NCI-H1092 (cell line): Measurements from ENCODE around the gene PDPR.
"Not testable (repeated sequence)": the region's sequence is repeated elsewhere in the genome, so short reads cannot be mapped to it uniquely, and the experiment has no call there.

Experiments used
- DNase-seq: peaks from one replicate; lab custom pipeline; 2025; lab: John Stamatoyannopoulos, UW

Gene PDPR

DNA sequence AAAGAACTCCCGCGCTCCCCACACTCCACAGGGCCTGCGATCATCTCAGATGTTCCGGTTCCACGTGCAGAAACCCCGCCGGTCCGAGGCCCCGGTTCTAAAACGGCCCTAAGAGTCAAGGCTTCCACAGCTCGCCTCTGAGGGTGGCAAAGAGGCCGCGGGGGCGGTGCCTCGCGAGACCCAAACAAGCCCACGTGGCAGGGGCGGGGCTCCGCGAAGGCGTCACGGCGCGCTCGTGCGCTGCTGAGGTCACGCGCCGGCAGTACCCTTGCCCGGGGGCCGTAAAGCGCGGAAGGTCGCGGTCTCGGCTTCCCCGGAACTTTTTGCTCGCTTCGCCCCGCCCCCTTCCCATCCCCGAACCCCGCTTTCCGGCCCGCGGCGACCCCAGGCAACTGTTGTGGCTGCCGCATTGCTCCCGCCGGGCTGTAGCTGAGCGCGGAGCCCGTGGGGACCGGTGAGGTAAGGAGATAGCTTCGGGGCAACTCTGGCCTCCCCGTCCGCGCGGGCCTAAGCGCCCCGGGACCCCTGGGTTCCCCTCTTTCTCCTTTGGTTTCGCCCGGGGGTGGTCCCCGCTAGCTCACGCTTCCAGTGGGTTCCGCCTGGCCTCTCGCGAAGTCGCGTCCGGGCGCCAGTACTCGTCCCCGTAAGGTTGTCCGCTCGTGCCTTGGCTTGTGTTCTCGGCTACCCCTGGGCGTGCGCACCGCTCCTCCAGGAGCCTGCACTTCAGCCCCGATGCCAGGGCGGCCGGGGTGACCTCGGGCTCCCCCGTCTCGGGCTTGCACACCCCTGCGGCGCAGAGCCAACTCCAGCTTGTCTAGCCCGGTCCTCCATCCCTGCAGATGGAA is at the start of gene PDPR:
TSS of gene PDPR (plus strand) at position 351 of the 845 bp plus-strand sequence. CDS start 6,161 bp downstream, outside the sequence.
- DNase-seq: peak; percentile 85

DNA sequence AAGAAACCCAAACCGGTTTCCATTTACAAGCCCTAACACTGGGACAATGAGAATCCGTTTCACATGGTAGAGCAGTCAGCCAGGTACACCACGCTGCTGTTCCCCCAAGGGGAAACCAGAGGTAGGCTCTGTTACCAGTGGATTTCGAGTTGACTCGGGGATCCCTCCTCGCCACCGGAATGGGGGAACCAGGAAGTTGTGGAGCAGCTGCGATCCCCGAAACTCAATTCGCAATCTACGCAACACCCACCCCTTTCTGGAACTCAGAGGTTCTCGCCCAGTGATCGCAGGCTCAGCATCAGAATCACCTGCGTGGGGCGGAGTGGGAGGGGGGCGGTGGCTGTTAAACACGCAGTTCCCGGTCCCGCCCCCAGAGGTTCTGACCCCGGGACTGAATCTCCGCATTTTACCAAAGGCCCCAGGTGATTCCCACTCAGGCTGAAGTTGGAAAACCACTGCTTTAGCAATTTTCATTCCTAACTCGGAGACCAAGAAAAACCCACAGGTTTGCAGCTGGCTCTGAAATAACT is 49.2 kb upstream of the PDPR start:
- not testable (repeated sequence) for DNase-seq

DNA sequence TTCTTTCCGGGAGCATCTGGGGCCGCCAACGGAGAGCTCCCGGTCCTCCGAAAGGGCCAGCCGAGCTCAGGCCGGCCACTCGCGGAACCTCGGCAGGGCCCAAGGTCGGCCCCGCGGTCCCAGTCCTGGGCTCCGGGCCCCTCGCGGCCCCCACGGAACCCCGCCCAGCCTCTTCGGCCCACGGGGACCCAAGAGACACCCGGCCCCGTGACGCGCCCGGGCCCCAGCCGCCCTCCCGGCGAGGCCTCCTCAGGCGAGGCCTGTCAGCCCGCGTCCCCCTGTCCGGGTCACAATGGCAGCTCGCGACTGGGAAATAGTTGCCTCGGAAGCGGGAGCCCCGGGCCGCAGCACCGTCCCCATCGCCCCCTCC is 48.8 kb upstream of the PDPR start:
- not testable (repeated sequence) for DNase-seq

DNA sequence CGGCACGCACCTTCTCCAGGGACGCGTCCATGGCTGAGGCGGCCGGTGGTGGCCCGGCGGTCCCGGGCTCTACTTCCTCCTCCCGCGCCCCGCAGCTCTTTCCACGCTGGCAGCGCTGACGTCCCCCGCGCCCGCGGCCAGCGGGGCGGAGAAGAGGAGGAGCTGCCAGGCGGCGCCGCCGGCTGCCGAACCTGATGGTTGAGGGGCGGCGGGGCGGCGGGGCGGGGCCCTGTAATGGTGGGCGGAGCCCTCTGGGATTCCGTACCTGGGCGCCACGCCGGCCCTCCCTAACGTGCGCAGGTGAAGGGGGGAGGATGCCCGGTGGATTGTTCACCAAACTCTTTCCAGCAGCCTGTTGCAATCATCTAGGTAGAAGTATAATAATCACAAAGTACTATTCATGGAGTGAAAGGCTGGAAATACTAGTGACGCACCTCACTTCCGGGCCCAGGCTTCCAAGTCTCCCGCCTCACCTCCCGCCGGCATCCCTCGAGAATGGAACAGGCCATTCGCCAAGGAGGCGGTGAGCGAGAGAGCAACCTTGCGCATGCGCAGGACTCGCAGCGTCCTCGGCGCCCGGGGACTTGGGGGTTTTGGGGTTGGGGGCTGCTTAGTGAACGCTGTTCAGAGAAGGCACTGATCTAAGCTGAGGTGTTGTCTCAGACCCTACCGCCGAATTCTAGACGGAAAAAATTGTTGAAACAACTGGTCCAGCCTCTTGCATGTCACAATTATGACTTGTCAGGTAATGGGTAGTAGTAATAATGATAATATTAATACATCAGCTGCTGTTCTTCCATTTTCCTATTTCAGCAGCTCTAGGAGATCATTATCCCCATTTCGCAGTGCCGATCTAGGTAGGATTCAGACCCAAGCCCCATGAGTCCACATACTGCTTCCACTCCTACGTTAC is 48.1 kb upstream of the PDPR start:
- DNase-seq: peak; percentile 73

DNA sequence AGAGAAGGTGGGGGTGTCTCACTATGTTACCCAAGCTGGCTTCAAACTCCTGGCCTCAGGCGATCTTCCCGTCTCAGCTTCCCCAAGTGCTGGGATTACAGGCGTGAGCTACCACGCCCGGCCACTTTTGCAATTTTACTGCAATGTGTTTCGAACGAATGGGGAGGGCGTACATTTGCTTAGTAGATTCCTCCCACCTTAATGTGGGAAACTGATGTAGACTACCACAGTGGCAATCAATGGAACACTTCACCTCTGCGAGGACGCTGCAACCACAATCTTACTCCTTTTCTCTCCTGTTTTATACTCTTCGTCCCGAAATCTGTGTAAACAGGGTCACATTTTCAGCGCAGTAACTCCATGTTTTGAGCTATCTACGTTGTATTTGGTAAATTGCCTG is 47.4 kb upstream of the PDPR start:
- not testable (repeated sequence) for DNase-seq

DNA sequence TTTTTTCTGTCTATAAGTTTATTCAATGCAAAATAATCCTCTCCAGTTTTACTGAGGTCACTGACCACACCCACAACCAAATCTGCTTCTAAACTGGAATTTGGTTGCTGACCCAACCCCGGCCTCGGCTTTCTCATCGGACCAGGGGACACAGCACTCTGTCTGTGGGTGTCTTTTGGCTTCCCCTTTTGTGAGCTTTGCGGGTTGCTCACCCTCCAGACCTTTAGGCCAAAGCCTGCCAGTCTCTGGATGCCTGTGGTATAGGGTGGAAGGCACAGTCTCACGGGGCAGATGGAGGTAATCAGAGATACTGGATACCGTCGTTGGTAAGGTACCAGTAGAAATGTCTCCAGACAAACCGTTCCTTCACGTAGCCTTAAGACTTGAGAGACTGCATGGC is 35.1 kb upstream of the PDPR start:
- not testable (repeated sequence) for DNase-seq

DNA sequence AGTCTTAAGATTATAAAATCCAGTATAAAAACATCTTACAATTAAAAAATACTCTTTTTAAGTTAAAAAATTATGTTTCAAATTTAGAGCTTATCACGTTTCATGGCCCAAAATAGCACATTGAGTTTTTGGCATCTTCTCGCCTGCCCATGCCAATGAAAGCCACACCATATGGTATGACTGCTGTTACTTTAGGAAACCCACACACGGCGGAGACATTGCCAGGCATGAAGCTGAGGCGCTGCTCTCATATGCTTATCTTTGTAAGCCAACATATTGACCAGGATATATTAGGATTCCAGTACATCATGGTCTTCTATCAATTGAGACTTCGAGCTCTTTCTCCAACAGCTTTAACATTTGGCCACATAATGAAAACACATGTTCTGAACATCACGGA is 32.9 kb upstream of the PDPR start:
- DNase-seq: not testable (repeated sequence)

DNA sequence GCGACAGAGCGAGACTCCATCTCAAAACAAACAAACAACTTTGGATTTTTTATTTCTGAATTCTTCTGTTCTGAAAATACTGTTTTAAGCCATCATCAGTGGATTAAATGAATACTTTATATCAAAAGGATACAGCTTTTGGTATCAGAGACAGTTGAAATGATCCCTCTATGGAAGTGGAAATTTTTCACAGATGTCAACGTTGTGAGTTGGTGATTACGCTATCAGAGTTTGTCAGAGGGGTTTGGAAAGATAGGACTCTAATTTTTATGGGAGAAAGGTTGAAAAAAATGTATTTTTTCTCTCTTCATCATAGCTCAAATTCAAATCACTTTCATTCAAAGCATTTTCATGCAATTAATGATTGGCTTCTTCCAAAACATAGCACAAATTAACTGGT is 30.2 kb upstream of the PDPR start:
- not testable (repeated sequence) for DNase-seq

DNA sequence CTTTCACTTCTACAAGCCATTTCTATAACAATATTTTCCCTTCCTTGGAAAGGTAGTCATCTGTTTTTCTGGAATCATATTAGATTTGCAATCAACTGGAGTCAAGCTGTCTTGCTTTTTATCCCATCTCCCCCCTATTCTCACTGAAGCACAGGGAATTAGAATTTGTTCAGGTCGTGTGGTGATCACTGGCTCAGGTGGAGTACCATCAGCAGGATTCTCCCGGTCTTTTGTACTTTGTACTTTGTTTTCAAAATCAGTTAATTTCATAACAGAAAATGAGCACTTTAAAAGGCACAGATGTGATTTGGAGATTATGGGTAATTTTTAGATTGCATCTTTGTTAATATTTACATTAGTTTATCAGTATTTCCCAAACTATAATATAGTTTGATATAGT is 26.0 kb upstream of the PDPR start:
- DNase-seq: not testable (repeated sequence)

DNA sequence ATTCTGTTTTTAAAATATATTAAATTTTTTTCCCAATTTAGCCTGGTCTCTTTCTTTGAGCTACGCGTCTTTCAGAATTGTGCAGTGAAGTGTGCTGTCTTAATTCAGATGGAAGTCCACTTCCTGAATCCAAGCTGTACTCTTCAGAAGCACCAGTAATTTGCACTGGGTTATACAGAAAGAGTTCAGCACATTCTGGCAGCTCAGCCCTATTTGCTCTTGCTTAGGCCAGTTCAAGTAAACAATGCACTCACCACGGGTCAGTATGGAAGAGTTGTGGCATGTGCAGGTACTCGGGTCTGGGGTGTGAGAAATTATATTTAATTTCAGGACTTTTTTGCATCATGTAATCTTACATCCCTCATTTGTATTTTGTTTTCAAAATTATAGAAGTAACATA is 25.3 kb upstream of the PDPR start:
- DNase-seq: not testable (repeated sequence)

DNA sequence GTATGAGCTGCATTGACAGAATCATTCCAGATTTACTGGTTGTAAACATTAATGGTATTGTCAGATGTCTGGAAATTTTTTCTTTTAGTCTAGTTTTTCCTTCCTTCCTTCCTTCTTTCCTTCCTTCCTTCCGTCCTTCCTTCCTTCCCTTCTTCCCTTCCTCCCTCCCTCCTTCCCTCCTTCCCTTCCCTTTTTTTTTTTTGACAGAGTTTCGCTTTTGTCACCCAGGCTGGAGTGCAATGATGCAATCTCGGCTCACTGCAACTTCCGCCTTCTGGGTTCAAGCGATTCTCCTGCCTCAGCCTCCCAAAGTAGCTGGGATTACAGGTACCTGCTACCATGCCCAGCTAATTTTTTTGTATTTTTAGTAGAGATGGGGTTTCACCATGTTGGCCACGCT is 24.8 kb upstream of the PDPR start:
- DNase-seq: not testable (repeated sequence)

DNA sequence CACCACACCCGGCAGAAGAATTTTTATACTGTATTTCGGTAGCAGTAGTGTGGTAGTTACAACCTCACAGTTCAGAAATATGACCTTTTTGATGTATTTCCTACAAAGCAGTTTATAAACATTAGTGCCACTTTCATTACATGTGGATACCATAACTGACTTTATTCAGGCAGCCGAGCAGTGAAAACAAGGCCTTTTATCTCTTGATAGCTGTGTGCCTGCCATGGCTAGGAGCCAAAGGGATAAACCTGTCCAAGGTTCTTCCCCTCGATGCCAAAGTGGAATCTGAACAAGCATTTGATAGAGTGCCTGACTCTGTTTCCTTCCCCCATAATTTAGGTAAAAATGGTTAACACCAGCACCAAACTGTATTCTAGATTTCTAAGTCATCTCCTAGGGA is 23.0 kb upstream of the PDPR start:
- DNase-seq: not testable (repeated sequence)

DNA sequence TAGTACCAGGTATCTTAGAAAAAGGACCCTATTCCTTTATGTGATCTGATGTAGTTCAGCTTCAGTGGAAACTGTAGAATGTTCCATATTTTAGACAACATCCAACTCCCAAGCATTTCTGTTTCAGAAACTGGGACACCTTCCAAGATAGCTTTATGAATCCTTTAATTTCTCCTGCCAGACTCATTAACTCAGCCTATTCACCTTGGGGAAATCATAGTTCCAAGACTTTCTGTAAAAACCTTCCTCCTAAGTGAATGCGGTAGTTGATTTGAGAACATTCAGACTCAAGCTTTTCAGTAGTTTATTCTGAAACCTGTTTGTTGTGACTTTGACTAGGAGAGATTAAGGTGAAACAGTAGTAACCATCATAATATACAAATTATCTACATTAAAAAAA is 20.0 kb upstream of the PDPR start:
- DNase-seq: not testable (repeated sequence)

DNA sequence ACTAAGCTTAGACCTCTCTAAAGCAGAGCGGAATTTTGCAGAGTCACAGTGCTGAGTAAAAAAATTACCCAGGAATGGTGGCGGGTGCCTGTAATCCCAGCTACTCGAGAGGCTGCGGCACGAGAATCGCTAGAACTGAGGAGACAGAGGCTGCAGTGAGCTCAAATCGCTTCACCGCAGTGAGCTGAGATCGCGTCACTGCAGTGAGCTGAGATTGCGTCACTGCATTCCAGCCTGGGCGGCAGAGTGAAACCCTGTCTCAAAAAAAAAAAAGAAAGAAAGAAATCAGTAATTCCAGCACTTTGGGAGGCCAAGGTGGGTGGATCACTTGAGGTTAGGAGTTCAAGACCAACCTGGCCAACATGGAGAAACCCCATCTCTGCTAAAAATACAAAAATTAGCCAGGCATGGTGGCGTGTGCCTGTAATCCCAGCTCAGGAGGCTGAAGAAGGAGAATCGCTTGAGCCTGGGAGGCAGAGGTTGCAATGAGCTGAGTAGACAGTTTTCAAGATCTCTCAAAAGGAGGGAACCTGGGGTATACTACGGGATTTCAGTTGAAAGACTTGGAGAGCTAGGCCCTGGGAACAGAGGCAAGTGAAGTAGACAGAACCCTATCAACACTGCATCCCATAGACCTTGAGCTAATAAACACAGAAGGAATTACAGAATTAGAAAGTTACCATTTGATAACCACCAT is 4.4 kb upstream of the PDPR start:
- DNase-seq: not testable (repeated sequence)

DNA sequence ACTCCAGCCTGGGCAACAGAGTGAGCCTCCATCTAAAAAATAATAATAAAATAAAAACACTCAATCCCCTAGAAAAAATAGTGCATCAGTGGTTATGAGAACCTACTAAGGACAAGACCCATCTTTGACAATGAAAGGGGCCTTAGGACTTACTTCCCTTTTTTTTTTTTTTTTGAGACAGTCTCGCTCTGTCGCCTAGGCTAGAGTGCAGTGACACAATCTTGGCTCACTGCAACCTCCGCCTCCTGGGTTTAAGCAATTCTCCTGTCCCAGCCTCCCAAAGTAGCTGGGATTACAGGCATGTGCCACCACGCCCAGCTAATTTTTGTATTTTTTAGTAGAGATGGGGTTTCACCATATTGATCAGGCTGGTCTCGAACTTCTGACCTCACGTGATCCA is 2.0 kb upstream of the PDPR start:
- DNase-seq: not testable (repeated sequence)

DNA sequence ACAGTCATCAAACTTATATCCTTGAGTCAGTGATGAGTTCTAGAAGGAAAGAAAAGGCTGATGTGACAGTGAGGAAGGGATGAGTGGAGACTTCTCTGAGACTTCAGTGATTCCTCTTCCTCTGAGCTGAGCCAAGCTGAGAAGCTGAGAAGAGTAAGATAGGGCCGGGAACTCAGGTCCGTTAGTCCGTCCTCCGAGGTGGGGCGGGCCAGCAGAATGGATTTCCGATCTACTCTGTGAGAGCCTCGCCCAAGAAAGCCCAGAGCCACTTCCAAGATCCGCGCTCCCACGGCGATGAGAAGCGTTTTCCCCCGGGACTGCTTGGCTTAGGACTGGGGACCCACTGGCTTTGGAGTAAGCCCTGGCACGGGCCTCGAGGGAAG is 542 bp upstream of the PDPR start:
- not testable (repeated sequence) for DNase-seq

DNA sequence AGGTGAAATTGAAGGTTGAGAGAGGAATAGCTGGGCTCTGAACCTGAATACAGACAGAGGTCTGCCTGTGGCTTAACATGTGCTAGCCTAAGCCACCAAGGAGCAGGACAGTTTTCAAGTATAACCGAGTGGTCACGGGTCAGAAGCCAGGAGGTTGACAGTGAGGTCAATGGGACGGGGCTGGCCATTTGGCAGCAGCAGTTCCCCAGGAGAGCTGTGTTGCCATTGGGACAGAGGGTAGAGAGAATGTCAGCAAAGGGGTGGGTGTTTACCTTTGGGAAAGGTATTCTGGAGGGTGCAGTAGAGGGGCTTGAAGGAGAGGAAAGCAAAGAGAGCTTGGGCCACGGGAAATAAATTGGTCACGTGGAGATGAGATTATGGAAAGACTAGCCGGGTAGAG is 4.2 kb downstream of the PDPR start:
- DNase-seq: not testable (repeated sequence)

DNA sequence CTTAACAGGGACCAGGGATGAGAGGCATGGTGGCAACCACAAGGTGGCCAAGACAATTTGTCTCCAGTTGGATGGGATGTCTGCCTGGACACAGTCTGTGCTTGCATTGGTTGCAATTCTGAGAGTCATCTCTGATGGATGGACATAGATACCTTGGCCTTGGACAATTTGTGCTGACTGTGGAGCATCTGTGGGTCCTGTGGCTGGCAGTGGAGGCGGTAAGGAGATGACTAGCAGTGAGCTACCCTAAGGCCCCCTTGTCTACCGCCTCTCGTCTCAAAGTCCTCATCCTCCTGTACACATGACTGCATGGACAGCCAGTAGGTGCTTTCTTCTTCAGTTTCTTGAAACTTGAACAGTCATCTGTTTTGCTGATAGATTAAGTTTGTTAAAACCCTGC is 4.6 kb downstream of the PDPR start:
- not testable (repeated sequence) for DNase-seq

DNA sequence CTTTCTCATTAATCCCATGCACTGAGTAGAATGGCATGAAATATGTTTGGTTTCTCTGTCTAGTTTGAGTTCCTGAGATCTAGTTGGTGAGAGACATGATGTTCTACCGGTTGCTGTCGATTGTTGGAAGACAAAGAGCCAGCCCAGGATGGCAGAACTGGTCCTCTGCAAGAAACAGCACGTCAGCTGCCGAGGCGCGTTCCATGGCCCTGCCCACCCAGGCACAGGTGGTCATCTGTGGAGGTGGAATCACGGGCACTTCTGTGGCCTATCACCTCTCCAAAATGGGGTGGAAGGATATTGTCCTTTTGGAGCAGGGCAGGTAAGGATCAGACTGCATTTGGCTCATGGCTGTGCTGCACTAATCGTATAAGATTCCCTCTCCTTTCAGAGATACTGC is 6.3 kb downstream of the PDPR start:
- not testable (repeated sequence) for DNase-seq

DNA sequence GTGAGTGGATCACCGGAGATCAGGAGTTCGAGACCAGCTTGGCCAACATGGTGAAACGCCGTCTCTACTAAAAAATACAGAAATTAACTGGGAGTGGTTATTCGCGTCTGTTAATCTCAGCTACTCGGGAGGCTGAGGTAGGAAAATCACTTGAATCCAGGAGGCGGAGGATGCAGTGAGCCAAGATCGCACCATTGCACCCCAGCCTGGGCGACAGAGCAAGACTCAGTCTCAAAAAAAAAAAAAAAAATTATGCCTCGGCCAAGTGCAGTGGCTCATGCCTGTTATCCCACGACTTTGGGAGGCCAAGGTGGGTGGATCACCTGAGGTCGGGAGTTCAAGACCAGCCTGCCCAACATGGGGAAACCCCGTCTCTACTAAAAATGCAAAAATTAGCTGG is 9.7 kb downstream of the PDPR start:
- not testable (repeated sequence) for DNase-seq

DNA sequence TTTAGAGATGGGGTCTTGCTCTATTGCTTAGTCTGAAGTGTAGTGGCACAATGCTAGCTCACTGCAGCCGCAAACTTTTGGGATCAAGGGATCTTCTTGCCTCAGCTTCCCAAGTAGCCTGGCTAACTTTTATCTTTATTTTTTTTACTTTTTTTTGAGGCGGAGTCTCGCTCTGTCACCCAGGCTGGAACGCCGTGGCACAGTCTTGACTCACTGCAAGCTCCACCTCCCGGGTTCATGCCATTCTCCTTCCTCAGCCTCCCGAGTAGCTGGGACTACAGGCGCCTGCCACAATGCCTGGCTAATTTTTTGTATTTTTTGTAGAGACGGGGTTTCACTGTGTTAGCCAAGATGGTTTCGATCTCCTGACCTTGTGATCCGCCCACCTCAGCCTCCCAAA is 12.1 kb downstream of the PDPR start:
- DNase-seq: not testable (repeated sequence)

DNA sequence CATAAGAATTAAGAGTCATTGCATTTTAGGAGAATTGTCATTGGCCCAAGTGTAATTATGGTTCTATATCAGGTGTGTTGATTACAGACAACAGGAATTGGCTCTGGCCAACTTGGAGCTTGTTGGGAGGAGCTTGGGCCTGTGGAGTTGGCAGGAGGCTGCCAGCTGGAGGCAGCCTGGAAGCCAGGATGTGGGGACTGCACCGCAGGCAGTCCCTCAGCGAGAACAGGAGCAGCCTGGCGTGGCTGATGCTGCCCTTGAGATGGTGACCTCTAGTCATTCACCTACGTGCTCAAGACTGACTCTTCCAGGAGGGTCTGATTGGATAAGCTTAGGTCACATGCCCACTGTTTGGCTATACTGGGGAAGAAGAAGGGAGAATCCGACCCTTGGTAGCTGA is 13.6 kb downstream of the PDPR start:
- not testable (repeated sequence) for DNase-seq
